ENCODE measurements around the gene RAD54L.

The RAD54L gene

GRCh38 chr1:46256523-46256922, 9.0 kb downstream of the RAD54L start:
- TF ChIP-seq CTCF (IDR thresholded peaks at IDR 0.05; ENCODE audit: low read depth, low read length, missing control alignments): no peak
- H3K4me3 ChIP-seq (ENCODE audit: low read depth, low read length): no peak overlapping the region
- DNase-seq (ENCODE audit: low read depth): no peak

GRCh38 chr1:46262508-46262907, 14.9 kb downstream of the RAD54L start:
- TF ChIP-seq CTCF (IDR thresholded peaks at IDR 0.05; ENCODE audit: low read depth, low read length, missing control alignments): no peak
- H3K4me3 ChIP-seq (ENCODE audit: low read depth, low read length): no peak overlapping the region
- no peak for DNase-seq (ENCODE audit: low read depth)

GRCh38 chr1:46263146-46263545, 15.6 kb downstream of the RAD54L start:
- no peak for DNase-seq (ENCODE audit: low read depth)
- H3K4me3 ChIP-seq (ENCODE audit: low read depth, low read length): no peak overlapping the region
- no peak for TF ChIP-seq CTCF (IDR thresholded peaks at IDR 0.05; ENCODE audit: low read depth, low read length, missing control alignments)

- H3K4me3 ChIP-seq (ENCODE audit: low read depth, low read length): no peak overlapping the region
- no peak for DNase-seq (ENCODE audit: low read depth)
- TF ChIP-seq CTCF (IDR thresholded peaks at IDR 0.05; ENCODE audit: low read depth, low read length, missing control alignments): no peak
Observed at GRCh38 chr1:46268578-46268977, 21.0 kb downstream of the RAD54L start.

- no peak for TF ChIP-seq CTCF (IDR thresholded peaks at IDR 0.05; ENCODE audit: low read depth, low read length, missing control alignments)
- no peak overlapping the region for H3K4me3 ChIP-seq (ENCODE audit: low read depth, low read length)
- DNase-seq (ENCODE audit: low read depth): no peak
Observed at GRCh38 chr1:46274225-46275029, 26.9 kb downstream of the RAD54L start.

GRCh38 chr1:46275030-46275337, 27.4 kb downstream of the RAD54L start:
- DNase-seq (ENCODE audit: low read depth): no peak
- no peak overlapping the region for H3K4me3 ChIP-seq (ENCODE audit: low read depth, low read length)
- no peak for TF ChIP-seq CTCF (IDR thresholded peaks at IDR 0.05; ENCODE audit: low read depth, low read length, missing control alignments)

Measured in GM12864 (cell line).